NCI-H2029 (cell line): ENCODE measurements around the gene NSMF.
A peak's percentile ranks its signal among the peaks of the same experiment; 100 is the strongest.

ENCODE experiments used
- DNase-seq: peaks from one replicate; lab custom pipeline; 2025; lab: John Stamatoyannopoulos, UW

Gene NSMF, protein sequence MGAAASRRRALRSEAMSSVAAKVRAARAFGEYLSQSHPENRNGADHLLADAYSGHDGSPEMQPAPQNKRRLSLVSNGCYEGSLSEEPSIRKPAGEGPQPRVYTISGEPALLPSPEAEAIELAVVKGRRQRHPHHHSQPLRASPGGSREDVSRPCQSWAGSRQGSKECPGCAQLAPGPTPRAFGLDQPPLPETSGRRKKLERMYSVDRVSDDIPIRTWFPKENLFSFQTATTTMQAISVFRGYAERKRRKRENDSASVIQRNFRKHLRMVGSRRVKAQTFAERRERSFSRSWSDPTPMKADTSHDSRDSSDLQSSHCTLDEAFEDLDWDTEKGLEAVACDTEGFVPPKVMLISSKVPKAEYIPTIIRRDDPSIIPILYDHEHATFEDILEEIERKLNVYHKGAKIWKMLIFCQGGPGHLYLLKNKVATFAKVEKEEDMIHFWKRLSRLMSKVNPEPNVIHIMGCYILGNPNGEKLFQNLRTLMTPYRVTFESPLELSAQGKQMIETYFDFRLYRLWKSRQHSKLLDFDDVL

DNA sequence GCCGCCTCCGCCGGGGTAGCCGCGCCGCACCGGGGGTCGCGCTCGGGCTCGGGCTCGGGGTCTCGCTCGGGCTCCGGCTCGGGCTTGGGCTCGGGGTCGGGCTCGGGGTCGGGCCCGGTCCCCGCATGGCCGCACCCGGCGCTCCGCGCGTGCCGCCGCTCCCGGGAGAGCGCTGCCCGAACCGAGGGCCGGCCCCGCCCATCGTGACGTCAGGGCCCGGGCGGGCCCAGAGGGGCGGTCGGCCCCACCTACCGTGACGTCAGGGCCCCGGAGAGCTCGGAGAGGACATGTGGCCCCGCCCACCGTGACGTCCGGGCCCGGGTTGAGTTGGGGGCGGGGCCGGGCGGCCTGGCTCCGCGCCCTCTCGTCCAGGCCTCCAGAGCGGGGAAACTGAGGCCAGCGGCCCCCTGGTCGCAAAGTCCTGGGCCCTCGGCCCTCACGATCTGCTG, at the start of gene NSMF:
Gene NSMF (minus strand): TSS at position 183 of the 449 bp plus-strand sequence. CDS start 232 bp downstream, outside the sequence.
- DNase-seq: peak; percentile 91

DNA sequence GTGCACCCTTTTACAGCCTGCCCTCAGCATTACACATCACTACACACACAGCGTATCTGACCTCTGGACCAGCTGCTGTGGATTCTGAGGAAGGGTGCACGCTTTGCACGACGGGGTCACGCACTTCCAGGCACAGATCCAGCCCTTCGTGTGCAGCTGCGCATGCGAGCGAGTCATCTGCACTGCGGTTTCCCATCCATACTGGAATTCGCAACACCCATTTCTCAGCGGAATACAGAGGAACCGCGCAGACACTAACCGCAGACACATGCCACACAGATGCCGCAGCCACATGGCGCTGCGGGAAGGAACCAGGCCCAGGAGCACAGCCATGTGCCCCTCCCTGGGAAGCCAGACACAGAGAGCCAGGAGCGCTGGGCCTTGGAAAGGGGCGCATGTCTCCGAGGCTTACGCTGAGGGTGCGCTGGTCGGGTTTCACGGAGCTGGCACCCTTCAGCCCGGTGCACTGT, 47.6 kb upstream of the NSMF start:
- DNase-seq: no peak

DNA sequence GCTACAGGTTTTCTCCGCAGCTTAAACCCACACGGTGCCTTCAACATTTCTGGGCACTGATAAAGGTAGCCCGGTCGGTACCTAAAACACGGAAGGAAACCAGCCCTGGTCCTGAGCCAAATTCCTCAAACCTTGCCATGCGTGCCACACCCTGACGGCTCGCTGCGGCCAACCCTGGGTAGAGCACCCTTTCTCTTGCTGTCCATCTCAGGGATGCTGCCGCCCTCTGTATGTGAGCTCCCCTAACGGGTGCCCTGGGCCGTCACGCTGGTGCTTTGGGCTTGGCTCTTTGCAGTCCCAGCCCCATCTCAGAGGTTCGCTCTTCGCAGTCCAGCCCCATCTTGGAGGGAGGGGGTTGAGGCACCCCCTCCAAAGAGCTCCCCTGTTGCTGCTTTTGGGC, 47.1 kb upstream of the NSMF start:
- DNase-seq: peak; percentile 42

DNA sequence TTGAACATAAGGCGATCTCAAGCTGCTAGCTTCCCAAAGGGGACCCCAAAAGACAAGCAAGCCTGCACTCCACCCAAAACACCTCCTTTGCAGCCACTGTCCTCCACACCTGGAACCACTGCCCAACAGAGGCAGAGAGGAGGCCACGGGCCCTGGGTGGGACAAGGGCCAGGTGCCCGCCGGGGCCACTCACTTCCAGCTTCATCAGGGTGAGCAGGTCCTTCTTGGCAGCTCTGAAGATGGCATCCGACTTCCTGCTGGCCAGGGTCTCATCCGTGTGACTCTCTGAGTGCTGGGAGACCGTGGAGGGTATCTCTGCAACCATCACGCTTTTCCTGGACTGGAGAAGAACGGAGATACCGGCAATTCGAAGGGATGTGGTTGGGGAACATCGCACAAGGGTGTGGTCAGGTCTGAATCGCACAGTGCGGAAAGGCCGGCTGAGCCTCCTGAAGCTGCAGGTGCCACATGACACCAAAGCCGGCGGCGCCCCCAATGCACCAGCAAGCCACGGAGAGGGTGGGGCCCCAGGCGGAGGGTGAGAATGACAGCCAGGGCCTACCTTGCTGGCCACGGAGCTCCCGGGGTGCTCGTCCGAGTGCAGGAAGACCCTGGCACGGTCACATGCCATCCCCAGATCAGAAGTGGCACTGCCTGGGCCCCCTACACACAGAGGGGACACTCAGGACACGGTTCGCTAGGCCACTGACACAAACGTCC, 46.4 kb upstream of the NSMF start:
- no peak for DNase-seq

DNA sequence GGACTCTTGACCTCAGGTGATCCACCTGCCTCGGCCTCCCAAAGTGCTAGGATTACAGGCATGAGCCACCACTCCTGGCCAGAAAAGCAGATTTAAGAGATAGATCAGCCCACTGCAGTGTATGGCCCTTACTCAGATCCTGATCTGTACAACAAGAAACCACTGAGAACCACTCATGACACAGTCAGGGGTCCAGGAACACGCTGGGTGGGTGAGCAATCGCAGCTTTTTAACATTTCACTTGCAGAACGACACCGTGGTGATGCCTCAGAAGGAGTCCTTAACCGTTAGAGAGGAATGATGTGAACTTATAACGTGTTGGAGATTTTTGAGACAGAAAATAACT, 45.3 kb upstream of the NSMF start:
- no peak for DNase-seq

DNA sequence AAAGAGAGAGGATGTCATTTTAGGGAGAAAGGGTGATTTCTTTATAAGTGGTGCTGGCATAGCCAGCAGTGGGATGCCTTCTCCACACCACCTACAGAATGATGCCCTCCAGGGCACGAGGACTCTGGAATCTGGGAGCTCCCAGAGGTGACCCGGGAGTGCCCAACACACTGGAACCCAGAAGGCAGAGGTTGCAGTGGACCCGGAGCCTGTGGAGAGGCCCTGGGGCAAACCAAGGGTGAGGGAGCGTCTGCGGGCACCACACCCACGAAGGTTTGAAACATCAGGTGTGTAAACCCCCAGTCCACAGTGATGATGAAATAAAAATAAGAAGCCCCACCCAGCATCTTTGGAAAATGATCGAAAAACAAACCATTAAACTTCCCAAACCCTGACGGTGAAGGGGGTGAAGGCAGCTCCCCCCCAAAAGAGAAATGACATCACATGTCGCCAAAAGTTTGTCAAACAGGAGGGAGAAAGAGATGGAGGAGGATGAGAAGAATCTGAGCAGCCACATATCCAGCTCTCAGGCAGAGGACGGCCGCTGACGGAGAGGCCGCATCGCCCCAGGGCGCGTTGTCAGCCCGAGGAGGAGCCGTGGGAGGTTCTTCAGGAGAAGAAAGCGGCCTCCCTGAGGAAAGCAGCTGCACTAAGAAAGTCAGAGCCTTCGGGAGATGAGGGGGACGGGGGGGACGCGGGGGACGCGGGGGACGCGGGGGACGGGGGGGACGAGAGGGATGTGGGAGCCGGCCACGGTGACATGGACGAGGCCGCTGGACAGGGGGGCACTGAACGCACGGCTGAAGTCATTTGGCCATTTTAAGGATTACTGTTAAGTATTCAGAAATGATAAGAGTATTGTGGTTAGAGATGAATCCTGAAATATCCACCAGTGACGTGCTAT, 43.1 kb upstream of the NSMF start:
- DNase-seq: no peak

DNA sequence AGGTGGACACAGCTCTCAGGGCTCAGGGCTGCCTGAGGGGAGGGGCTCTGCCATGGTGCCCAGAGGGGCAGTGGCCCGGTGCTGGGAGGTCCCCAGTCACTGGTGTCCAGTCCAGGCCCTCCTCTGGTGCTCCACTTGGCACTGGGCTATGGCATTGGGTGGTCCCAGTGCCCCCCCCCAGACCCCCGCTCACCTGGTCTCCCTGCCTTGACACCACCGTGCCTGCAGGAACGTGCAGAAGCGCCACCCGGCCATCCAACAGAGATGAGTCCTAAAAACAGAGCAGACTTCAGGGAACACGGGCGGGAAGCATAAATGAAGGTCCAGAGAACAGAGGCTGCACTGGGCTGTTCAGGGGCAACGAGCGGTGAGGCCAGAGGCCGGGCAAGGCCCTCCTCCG, 42.3 kb upstream of the NSMF start:
- DNase-seq: no peak

DNA sequence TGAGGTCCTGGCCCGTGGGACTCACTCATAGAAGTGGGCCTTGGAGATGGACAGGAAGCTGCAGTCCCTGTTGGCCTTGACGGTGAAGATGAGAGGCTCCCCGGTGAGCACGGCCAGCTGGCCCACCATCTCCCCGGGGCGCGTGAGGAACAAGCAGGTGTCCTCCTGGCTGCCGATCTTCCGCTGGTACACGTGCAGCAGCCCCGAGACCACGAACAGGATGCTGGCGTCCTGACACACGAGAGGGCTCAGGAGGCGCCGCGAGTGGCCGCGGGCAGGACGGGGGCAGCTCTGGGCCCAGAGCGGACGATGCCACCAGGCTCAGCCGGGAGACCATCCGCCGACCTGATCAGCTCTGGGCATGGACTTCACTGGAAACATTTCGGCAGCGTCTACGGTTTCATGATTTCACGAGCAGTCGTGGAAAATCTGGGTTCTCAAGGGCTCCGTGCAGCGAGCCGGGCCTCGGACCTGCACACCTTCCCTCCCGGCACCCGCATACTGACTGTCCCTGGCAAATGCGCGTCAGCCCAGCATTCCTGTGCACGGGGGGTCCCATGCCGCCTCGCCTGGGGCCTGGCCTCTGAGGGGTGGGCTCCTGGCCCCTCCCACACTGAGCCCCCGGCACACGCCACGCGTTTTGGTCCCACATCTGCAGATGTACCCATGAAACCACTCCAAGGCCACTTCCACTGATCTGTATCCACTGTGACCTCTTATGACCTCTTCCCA, 41.7 kb upstream of the NSMF start:
- DNase-seq: no peak

DNA sequence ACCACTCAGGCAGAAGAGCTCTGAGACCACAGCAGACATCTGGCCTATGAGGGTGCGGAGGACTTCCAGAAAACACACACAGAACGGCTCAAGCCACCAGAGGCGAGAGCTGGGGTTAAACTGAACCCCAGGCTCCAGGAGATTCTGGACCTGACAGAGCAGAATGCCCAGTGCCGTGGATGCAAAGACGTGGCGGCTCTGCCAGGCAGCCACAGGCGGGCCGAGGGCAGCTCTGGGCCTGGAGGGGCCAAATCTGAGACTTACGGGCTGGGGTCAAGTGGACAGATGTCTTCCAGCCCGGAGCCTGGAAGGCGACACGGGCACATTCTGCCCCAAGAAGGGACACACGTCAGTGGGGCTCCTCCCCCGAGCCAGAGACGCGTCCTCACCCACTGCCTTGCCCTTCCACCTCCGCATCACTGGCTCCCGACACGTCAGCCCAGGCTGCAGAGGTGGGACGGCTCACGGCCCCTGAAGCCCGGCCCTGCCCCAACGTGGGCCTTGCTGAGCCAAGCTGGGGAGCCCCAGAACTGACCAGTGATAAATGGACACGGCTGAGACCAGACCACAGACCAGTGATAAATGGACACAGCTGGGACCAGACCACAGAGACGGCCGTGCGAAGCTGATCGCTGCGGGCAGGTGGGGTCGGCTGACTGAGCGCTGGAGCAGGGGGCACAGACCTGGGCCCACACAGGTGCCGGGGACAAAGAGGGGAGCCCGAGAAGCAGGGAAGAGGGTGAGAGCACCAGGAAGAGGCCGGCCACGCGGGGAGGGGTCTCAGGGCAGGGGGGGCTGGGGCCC, 40.9 kb upstream of the NSMF start:
- DNase-seq: no peak

DNA sequence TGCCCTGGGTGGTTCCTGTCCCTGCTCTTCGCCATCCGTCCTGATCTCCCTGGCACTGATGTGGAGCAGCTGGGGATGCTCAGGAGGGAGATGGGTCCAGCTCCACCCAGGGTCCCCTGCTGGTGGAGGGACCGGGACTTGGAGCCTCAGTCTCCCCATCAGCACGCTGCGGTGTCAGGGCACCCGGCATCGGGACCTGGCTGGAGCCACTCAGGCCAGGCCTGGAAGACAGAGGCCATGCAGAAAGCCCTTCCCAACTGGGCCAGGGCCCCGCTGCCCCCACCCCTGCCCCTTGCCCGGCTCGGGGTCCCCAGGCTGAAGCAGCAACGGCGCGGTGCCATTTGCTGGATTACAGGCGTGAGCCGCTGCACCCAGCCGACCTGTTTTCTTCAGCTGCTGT, 40.3 kb upstream of the NSMF start:
- DNase-seq: no peak

DNA sequence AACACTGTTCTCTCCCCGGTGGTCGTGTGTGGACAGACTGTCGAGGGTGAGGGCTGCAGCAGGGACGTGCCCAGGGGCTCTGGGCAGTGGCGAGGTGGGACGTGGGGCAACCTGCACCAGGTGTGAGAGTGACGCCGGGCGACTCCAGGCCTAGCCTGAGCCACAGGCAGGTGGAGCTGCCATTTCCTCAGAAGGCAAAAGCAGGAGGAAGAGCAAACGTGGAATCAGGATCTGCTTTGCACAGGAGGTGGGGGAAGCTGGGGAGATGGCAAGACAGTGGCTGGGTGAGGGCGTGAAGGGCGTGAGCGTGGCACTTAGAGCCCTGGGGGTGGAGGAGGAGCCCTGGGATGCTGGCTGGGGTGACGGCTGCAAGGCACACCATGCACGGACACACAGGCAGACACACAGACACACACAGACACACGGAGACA, 39.6 kb upstream of the NSMF start:
- DNase-seq: no peak

DNA sequence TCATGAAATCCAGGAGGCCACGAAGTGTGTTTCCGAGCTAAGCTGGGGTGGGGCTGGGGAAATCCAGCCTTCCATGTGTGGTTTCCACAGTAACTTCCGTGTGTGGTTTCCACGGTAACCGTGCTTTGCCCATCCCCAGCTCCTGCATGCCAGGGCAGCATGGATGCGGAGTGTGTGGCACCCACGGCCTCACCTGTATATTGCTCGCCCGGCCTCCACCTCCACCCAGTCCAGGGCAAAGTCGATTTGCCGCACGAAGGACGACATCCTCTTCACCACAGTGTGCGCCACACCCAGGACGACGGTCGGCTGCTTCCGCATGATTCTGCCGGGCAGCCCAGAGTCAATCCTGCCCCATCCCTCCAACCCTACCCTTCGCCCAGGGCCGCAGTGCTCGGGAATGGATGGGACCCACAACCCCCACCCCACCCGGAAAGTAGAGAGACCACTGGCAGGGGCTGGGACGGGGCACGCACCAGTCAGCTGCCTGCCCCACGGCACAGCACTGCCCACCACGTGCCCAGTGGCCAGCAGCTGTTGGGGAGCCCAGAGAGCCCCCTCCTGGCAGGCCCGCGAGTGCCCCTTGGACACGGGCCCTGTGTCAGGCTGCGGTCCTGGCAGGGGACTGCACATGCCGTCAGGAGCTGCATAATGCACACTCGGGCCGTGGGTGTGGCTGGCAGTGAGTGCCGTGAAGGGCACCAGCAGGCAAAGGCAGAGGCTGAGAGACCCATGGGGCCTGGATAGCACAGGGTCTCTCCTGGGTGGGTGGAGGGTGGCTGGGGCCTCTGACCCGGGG, 39.0 kb upstream of the NSMF start:
- no peak for DNase-seq

DNA sequence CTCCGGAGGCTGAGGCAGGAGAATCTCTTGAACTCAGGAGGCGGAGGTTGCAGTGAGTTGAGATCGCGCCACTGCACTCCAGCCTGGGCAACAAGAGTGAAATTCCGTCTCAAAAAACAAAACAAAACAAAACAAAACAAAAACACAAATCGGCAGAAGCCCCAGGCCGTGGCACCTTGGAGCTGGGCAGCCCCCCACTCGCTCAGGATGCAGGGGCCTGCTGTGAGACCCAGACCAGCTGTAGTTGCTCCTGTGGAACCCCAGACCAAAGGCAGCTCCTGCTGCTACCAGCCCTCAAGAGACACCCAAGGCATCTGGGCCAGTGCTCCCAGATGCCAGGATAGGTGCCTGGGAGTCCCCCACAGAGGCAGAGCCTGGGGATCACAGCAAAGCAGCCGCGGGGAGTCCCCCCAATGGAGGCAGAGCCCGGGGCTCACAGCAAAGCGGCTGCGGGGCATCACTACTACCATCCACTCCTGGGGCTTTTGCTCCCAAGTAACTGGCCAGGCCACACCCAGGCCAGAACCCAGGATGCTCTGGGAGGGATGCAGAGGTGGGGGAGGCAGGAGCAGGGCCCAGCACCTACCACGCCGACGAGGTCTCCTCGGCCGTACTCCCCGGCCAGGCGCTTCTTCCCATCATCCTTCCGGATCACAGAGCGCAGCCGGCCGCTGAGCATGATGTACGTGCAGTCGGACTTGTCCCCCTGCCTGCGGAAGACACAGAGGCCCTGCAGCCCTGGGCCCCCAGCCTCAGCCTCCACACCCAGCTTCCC, 37.7 kb upstream of the NSMF start:
- DNase-seq: no peak

DNA sequence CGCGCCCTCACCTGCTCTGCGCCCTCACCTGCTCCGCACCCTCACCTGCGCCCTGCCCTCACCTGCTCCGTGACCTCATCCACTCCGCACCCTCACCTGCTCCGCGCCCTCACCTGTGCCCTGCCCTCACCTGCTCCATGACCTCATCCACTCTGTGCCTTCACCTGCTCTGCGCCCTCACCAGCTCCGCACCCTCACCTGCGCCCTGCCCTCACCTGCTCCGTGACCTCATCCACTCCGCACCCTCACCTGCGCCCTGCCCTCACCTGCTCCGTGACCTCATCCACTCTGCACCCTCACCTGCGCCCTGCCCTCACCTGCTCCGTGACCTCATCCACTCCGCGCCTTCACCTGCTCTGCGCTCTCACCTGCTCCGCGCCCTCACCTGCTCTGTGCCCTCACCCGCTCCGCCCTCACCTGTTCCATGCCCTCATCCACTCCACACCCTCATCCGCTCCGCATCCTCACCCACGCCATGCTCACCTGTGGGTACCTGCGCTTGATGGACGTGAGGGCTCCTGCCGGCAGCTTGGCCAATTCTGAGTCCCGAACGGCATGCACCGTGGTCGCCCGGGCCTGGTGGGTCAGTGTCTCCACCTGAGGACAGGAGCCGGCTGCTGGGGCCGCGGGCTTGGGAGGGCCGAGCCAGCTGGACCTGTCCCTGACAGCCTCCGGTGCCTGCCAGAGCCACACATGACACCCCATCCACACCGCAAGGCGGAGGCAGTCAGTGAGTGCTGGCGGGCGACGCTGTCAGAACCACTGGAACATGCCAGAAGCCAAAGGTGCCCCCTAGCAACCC, 35.6 kb upstream of the NSMF start:
- DNase-seq: peak; percentile 31

DNA sequence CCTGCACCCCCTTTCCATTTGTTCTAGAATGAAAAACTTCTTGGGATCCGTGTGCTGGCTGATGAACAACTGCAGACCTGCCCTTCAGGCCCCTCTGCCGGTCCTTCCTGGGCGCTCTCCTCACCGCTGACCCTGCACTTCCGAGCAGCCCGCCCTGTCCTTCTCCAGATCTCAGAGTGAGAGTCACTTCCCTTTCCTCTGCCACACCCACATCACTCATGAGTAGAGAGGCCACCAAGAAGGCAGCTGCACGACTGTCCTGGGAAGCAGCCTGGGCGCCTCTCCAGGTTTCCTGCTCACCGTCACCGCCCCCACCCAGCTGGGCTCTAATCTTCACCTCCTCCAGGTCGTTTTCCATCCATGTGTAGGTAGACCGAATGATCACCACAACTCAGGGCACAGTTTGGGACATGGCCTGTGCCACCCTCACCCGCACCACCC, 35.0 kb upstream of the NSMF start:
- DNase-seq: no peak

DNA sequence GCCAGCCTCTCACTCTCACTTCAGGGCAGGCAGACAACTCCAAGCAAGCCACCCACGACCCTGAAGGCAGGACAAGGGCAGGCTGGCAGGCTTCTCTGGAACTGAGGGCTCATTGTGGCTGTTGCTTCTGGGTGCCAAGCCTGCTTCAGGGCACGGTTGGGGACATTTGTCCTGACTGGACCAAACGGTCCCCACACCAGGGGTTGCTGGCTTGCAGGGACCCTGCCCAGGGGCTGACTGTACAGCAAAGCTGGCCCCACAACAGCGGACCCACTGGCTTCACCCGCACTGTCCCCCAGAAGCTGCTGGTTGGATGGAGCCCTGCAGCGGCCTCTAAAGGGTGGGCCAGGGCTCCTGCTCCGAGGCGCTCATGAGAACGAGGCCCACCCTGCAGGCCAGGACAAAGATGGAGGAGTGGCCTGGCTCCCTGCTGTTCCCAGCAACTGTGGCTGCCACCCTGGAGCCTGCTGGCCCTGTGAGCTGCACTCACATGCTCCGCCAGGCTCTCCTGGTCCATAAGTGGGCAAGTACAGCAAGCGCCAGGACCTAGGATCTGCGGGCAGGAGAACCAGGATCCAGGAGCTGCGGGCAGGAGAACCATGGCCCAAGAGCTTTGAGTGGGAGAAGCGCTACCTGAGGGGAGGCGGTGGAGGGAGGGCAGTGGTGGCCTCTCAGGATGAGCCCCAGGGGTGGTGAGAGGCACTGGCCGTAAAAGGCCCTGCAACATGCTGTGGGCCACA, 34.4 kb upstream of the NSMF start:
- no peak for DNase-seq
